ENCODE data around the gene PLK2. TPM values are rescaled to one million over a fixed set of nuclear protein-coding genes. Genes with fewer than 3 reads are reported as not detected.

PLK2 gene
- total RNA-seq, 5 donors from 2014 or later (not counting 1 experiment from before 2014, with no cell fraction given): 5.9 to 32.1 (median 10.3) TPM

- H3K27ac Mint-ChIP-seq: no peak overlapping the region
- H3K4me3 ChIP-seq (ENCODE audit: control insufficient read depth in 1 of 2, extremely low read depth in 1 of 2, low read length in 1 of 2): no peak overlapping the region
- DNase-seq: no peak
- no peaks in the 10 kb centered on the region for H3K4me1 Mint-ChIP-seq
- no peaks in the 10 kb centered on the region for H3K36me3 Mint-ChIP-seq
- H3K9me3 Mint-ChIP-seq: no peaks in the 10 kb centered on the region
- WGBS (ENCODE audit: insufficient coverage): no CpG with 5 or more reads among the region's 1 CpG
- ChIA-PET POLR2A (no interaction called here), CTCF (no interaction called here)
- ATAC-seq (replicated peaks in 1 of 4): no peak
- no peaks in the 10 kb centered on the region for H3K36me3 ChIP-seq (ENCODE audit: control insufficient read depth in 2 of 2, extremely low read depth in 1 of 2, insufficient read depth in 1 of 2, low read length in 1 of 2)
- H3K4me1 ChIP-seq (ENCODE audit: control insufficient read depth in 1 of 2, extremely low read depth in 1 of 2, insufficient read depth in 2 of 2, low read length in 2 of 2): no peaks in the 10 kb centered on the region
- no peak overlapping the region for H3K4me3 Mint-ChIP-seq
- no peak overlapping the region for H3K27ac ChIP-seq (ENCODE audit: low read length)
- no peaks in the 10 kb centered on the region for H3K27me3 ChIP-seq (replicated peaks in 1 of 2; ENCODE audit: control insufficient read depth in 2 of 2, extremely low read depth in 1 of 2, insufficient read depth in 2 of 2, low read length in 1 of 2)
- no peaks in the 10 kb centered on the region for H3K9me3 ChIP-seq
- H3K27me3 Mint-ChIP-seq: peaks cover 12 to 21% of the 10 kb centered on the region in 2 donors
These were observed 52.7 kb downstream of the PLK2 start for GRCh38 chr5:58407042-58407719.

- Mint-ChIP-seq H3K36me3 (no peaks in the 10 kb centered on the region), H3K27ac (no peak overlapping the region), H3K4me1 (no peaks in the 10 kb centered on the region), H3K9me3 (no peaks in the 10 kb centered on the region), H3K4me3 (no peak overlapping the region), H3K27me3 (peaks cover 12 to 21% of the 10 kb centered on the region in 2 donors)
- Histone ChIP-seq H3K9me3 (no peaks in the 10 kb centered on the region), H3K27me3 (replicated peaks in 1 of 2; ENCODE audit: control insufficient read depth in 2 of 2, extremely low read depth in 1 of 2, insufficient read depth in 2 of 2, low read length in 1 of 2) (no peaks in the 10 kb centered on the region), H3K4me3 (ENCODE audit: control insufficient read depth in 1 of 2, extremely low read depth in 1 of 2, low read length in 1 of 2) (no peak overlapping the region), H3K4me1 (ENCODE audit: control insufficient read depth in 1 of 2, extremely low read depth in 1 of 2, insufficient read depth in 2 of 2, low read length in 2 of 2) (no peaks in the 10 kb centered on the region), H3K27ac (ENCODE audit: low read length) (no peak overlapping the region), H3K36me3 (ENCODE audit: control insufficient read depth in 2 of 2, extremely low read depth in 1 of 2, insufficient read depth in 1 of 2, low read length in 1 of 2) (no peaks in the 10 kb centered on the region)
- ATAC-seq (replicated peaks in 1 of 4) (no peak), DNase-seq (no peak)
- POLR2A ChIA-PET: no interaction called here
- CTCF ChIA-PET: no interaction called here
- 83% methylated on average over 1 of the region's 2 CpGs for WGBS (ENCODE audit: insufficient coverage)
These were observed 53.5 kb downstream of the PLK2 start for GRCh38 chr5:58406394-58406793.

DNA sequence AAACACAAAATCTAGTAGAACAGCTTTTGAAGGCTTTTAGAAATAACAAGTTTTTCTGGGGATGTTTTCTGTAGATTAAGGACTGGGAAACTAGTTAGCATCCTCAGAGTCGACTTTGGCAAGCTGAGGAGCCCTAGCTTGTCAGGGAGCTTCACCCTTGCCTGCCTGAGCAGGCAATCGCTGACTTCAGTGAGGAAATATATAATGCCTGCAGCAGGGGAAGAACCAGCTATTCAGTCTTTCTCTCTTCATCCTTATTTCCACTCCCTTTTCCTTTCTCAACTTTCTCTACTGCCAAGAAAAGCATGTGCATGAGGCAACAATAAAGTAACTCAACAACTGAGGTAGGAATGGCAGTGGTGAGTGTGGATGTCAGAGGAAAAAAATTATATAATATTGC, 54.7 kb downstream of the PLK2 start:
- no peak for ATAC-seq (replicated peaks in 1 of 4)
- DNase-seq: no peak
- ChIA-PET POLR2A (no interaction called here), CTCF (interaction anchor here in 1 of 2 donors (0.7 kb wide), 1 partner anchor 62 kb away, joined by 3 read pairs; no protein-coding TSS in a partner anchor)
- Histone ChIP-seq H3K4me3 (ENCODE audit: control insufficient read depth in 1 of 2, extremely low read depth in 1 of 2, low read length in 1 of 2) (no peak overlapping the region), H3K36me3 (ENCODE audit: control insufficient read depth in 2 of 2, extremely low read depth in 1 of 2, insufficient read depth in 1 of 2, low read length in 1 of 2) (no peaks in the 10 kb centered on the region), H3K4me1 (ENCODE audit: control insufficient read depth in 1 of 2, extremely low read depth in 1 of 2, insufficient read depth in 2 of 2, low read length in 2 of 2) (no peaks in the 10 kb centered on the region), H3K27me3 (replicated peaks in 1 of 2; ENCODE audit: control insufficient read depth in 2 of 2, extremely low read depth in 1 of 2, insufficient read depth in 2 of 2, low read length in 1 of 2) (no peaks in the 10 kb centered on the region), H3K27ac (ENCODE audit: low read length) (no peak overlapping the region), H3K9me3 (no peaks in the 10 kb centered on the region)
- H3K4me3 Mint-ChIP-seq: no peak overlapping the region
- no peak overlapping the region for H3K27ac Mint-ChIP-seq
- no peaks in the 10 kb centered on the region for H3K4me1 Mint-ChIP-seq
- no peaks in the 10 kb centered on the region for H3K9me3 Mint-ChIP-seq
- 50% methylated on average over 2 of the region's 2 CpGs for WGBS (ENCODE audit: insufficient coverage)
- no peaks in the 10 kb centered on the region for H3K36me3 Mint-ChIP-seq
- H3K27me3 Mint-ChIP-seq: peaks cover 12 to 18% of the 10 kb centered on the region in 2 donors

- H3K36me3 Mint-ChIP-seq: no peaks in the 10 kb centered on the region
- 94% methylated on average over 2 of the region's 3 CpGs for WGBS (ENCODE audit: insufficient coverage)
- H3K27ac Mint-ChIP-seq: no peak overlapping the region
- Histone ChIP-seq H3K36me3 (ENCODE audit: control insufficient read depth in 2 of 2, extremely low read depth in 1 of 2, insufficient read depth in 1 of 2, low read length in 1 of 2) (no peaks in the 10 kb centered on the region), H3K27ac (ENCODE audit: low read length) (no peak overlapping the region), H3K4me1 (ENCODE audit: control insufficient read depth in 1 of 2, extremely low read depth in 1 of 2, insufficient read depth in 2 of 2, low read length in 2 of 2) (no peaks in the 10 kb centered on the region), H3K9me3 (no peaks in the 10 kb centered on the region), H3K4me3 (ENCODE audit: control insufficient read depth in 1 of 2, extremely low read depth in 1 of 2, low read length in 1 of 2) (no peak overlapping the region), H3K27me3 (replicated peaks in 1 of 2; ENCODE audit: control insufficient read depth in 2 of 2, extremely low read depth in 1 of 2, insufficient read depth in 2 of 2, low read length in 1 of 2) (no peaks in the 10 kb centered on the region)
- DNase-seq (no peak), ATAC-seq (replicated peaks in 1 of 4) (no peak)
- ChIA-PET POLR2A (no interaction called here), CTCF (interaction anchor here in 1 of 2 donors (0.7 kb wide), 1 partner anchor 63 kb away, joined by 3 read pairs; no protein-coding TSS in a partner anchor)
- no peaks in the 10 kb centered on the region for H3K4me1 Mint-ChIP-seq
- H3K9me3 Mint-ChIP-seq: no peaks in the 10 kb centered on the region
- no peak overlapping the region for H3K4me3 Mint-ChIP-seq
- H3K27me3 Mint-ChIP-seq: peaks cover 12 to 18% of the 10 kb centered on the region in 2 donors
These were observed 55.2 kb downstream of the PLK2 start for GRCh38 chr5:58404734-58405133.

Other genes with a start within 250 kb of the PLK2 start
- gene GAPT, start 31.3 kb upstream of the PLK2 start, total RNA-seq: 1 to 10 TPM in 1 of 5 donors, under 1 TPM in 4; 0.38 to 2.2 (median 0.85) TPM
- gene RAB3C, start 123.0 kb upstream of the PLK2 start, total RNA-seq: not detected

Measured in T-cell (primary cell).